Keratinocyte (primary cell): ENCODE measurements around the gene HPCAL1. TPM values are rescaled to one million over a fixed set of nuclear protein-coding genes. Genes with fewer than 3 reads are reported as not detected.

ENCODE experiments used
- DNase-seq: peaks from one replicate; pipeline ENCODE4 v3.0.0-alpha.2; 2011; ENCODE audit warnings: low read depth, missing footprints, low spot score
- FAIRE-seq: peaks from 2 replicates; lab custom pipeline; 2011; peaks lifted over from hg19 to GRCh38; lab: Jason Lieb, UNC
- H2AFZ ChIP-seq: 2 replicates; pipeline ENCODE4 v1.6.0; 2012; ENCODE audit warnings: low read length, control low read depth, inconsistent platforms; ENCODE audit not compliant: control insufficient read depth
- H3K27ac ChIP-seq: 2 replicates; pipeline ENCODE4 v1.5.1; 2011; ENCODE audit warnings: low read length; ENCODE audit not compliant: control insufficient read depth, insufficient read depth
- H3K27me3 ChIP-seq: 3 replicates; pipeline ENCODE4 v1.6.0; 2011; ENCODE audit warnings: low read length; ENCODE audit not compliant: control insufficient read depth, insufficient read depth; ENCODE audit errors: extremely low read depth
- H3K36me3 ChIP-seq, 2 experiments: 2 replicates in 1 of 2; 3 replicates in 1 of 2; pipeline ENCODE4 v1.5.1; 2011; ENCODE audit warnings: low read length in 2 of 2, mild to moderate bottlenecking in 1 of 2; ENCODE audit not compliant: control insufficient read depth in 2 of 2, insufficient read depth in 2 of 2; ENCODE audit errors: extremely low read depth in 1 of 2
- H3K4me1 ChIP-seq: 3 replicates; pipeline ENCODE4 v1.5.1; 2011; ENCODE audit warnings: low read length; ENCODE audit not compliant: control insufficient read depth, insufficient read depth; ENCODE audit errors: extremely low read depth
- H3K4me2 ChIP-seq: 3 replicates; pipeline ENCODE4 v1.6.0; 2011; ENCODE audit warnings: low read depth, low read length; ENCODE audit not compliant: control insufficient read depth, insufficient read depth; ENCODE audit errors: extremely low read depth
- H3K4me3 ChIP-seq, 3 experiments: fragments of 200-600 bp in 1 of 3; sonication (generic) in 1 of 3; 2 replicates in 2 of 3; 3 replicates in 1 of 3; pipeline ENCODE4 v1.5.1; 2011 to 2016; ENCODE audit warnings: low read length in 3 of 3, mild to moderate bottlenecking in 3 of 3, control low read depth in 2 of 3, inconsistent platforms in 1 of 3, low read depth in 1 of 3, mixed read lengths in 1 of 3, mixed run types in 1 of 3, moderate library complexity in 1 of 3; ENCODE audit not compliant: control insufficient read depth in 2 of 3, insufficient read depth in 2 of 3; ENCODE audit errors: extremely low read depth in 1 of 3
- H3K79me2 ChIP-seq: 2 replicates; pipeline ENCODE4 v1.6.0; 2012; ENCODE audit warnings: low read length; ENCODE audit not compliant: control insufficient read depth, insufficient read depth
- H3K9ac ChIP-seq: 3 replicates; pipeline ENCODE4 v1.6.0; 2011; ENCODE audit warnings: low read length; ENCODE audit not compliant: control insufficient read depth, insufficient read depth; ENCODE audit errors: extremely low read depth
- H3K9me1 ChIP-seq: 3 replicates; pipeline ENCODE4 v1.6.0; 2011; ENCODE audit warnings: low read length; ENCODE audit not compliant: control insufficient read depth, insufficient read depth; ENCODE audit errors: extremely low read depth
- H3K9me3 ChIP-seq: 2 replicates; pipeline ENCODE4 v1.5.1; 2012; ENCODE audit warnings: low read depth, low read length; ENCODE audit not compliant: control insufficient read depth
- H4K20me1 ChIP-seq: 3 replicates; pipeline ENCODE4 v1.6.0; 2011; ENCODE audit warnings: low read length; ENCODE audit not compliant: control insufficient read depth, insufficient read depth; ENCODE audit errors: extremely low read depth
- CTCF ChIP-seq, 3 experiments: IDR thresholded peaks in 1 of 3; conservative IDR thresholded peaks in 1 of 3; optimal IDR thresholded peaks in 1 of 3; 2 replicates in 2 of 3; 3 replicates in 1 of 3; pipeline versions ENCODE3 to v1.5.1; 2011; ENCODE audit warnings: low read length in 3 of 3, mild to moderate bottlenecking in 3 of 3, moderate library complexity in 2 of 3, control low read depth in 1 of 3, inconsistent platforms in 1 of 3; ENCODE audit not compliant: insufficient read depth in 2 of 3; ENCODE audit errors: extremely low read depth in 1 of 3
- EZH2 ChIP-seq: IDR thresholded peaks from one replicate; pipeline ENCODE4 v1.6.1; 2012; ENCODE audit warnings: inconsistent platforms, mild to moderate bottlenecking, low read length, moderate library complexity
- dilution Hi-C: fragments of 300-500 bp; cut with MboI; formaldehyde crosslinking; loops from one replicate; pipeline ENCODE4 v1.7.0; 2020; ENCODE audit warnings: low sequenced_read_pairs; ENCODE audit not compliant: extremely low pct_ligation_motif_present
- polyA plus RNA-seq, 5 experiments: library from polyadenylated mRNA; depleted of rRNA in 3 of 5; stranded (reverse) in 3 of 5; stranded (forward) in 1 of 5; unstranded in 1 of 5; fragments of >200 nt; gene quantifications; 1 replicate in 1 of 5; 2 replicates in 3 of 5; 3 replicates in 1 of 5; pipeline versions ENCODE4 v1.2.1 to v1.2.3, GENCODE V29; 2011 to 2012; ENCODE audit warnings: missing spikeins in 2 of 5, low read depth in 1 of 5, low replicate concordance in 1 of 5

Gene HPCAL1
- polyA plus RNA-seq, 1 donor (not counting 4 experiments of a cell fraction or from before 2014, with no cell fraction given): 18.0 TPM

- TF ChIP-seq EZH2 (no peak), CTCF (optimal IDR thresholded peaks at IDR 0.05 in 1 of 3, IDR thresholded peaks at IDR 0.05 in 1 of 3, conservative IDR thresholded peaks at IDR 0.05 in 1 of 3; ENCODE audit: extremely low read depth in 1 of 3, insufficient read depth in 2 of 3, low read length in 3 of 3) (no peak)
- H3K4me2 ChIP-seq: no peak overlapping the region
- no peaks in the 10 kb centered on the region for H3K79me2 ChIP-seq
- no peak overlapping the region for H3K9ac ChIP-seq
- DNase-seq (no peak), FAIRE-seq (no peak)
- no peaks in the 10 kb centered on the region for H3K4me1 ChIP-seq
- no peaks in the 10 kb centered on the region for H3K36me3 ChIP-seq
- dilution Hi-C loops: no loop called here
- no peaks in the 10 kb centered on the region for H3K9me3 ChIP-seq
- no peak overlapping the region for H2AFZ ChIP-seq
- no peaks in the 10 kb centered on the region for H4K20me1 ChIP-seq
- H3K27me3 ChIP-seq: peaks cover 17% of the 10 kb centered on the region
- H3K27ac ChIP-seq: no peak overlapping the region
- no peak overlapping the region for H3K4me3 ChIP-seq
- no peaks in the 10 kb centered on the region for H3K9me1 ChIP-seq
Observed at GRCh38 chr2:10256031-10256514, 46.6 kb upstream of the HPCAL1 start.

- H3K4me1 ChIP-seq: no peaks in the 10 kb centered on the region
- no peak for TF ChIP-seq CTCF (optimal IDR thresholded peaks at IDR 0.05 in 1 of 3, IDR thresholded peaks at IDR 0.05 in 1 of 3, conservative IDR thresholded peaks at IDR 0.05 in 1 of 3; ENCODE audit: extremely low read depth in 1 of 3, insufficient read depth in 2 of 3, low read length in 3 of 3)
- no peak for TF ChIP-seq EZH2
- no peak overlapping the region for H3K9ac ChIP-seq
- no peak overlapping the region for H3K27ac ChIP-seq
- no peak overlapping the region for H3K4me3 ChIP-seq
- H3K9me1 ChIP-seq: no peaks in the 10 kb centered on the region
- H3K9me3 ChIP-seq: no peaks in the 10 kb centered on the region
- no peak overlapping the region for H3K4me2 ChIP-seq
- dilution Hi-C loops: no loop called here
- H4K20me1 ChIP-seq: no peaks in the 10 kb centered on the region
- no peak overlapping the region for H2AFZ ChIP-seq
- no peak for DNase-seq
- H3K36me3 ChIP-seq: no peaks in the 10 kb centered on the region
- FAIRE-seq: no peak
- no peaks in the 10 kb centered on the region for H3K79me2 ChIP-seq
- peaks cover 17% of the 10 kb centered on the region for H3K27me3 ChIP-seq
Observed at GRCh38 chr2:10256515-10257031, 46.1 kb upstream of the HPCAL1 start.
